Fibroblast of lung (primary cell): ENCODE results near the gene C7orf33.

Source experiments
- EZH2 ChIP-seq: IDR thresholded peaks from 2 replicates; pipeline ENCODE4 v1.5.1; 2012; ENCODE audit warnings: low read length, control low read depth, mild to moderate bottlenecking; ENCODE audit errors: missing control alignments
- TF ChIP-seq, protein P1 (sequence below), 2 donors: IDR thresholded peaks in 1 of 2; conservative IDR thresholded peaks in 1 of 2; 1 replicate in 1 of 2; 2 replicates in 1 of 2; pipeline ENCODE4 v1.5.1; 2011 to 2012; ENCODE audit warnings: low read length in 2 of 2, control low read depth in 1 of 2, inconsistent platforms in 1 of 2, low read depth in 1 of 2, mild to moderate bottlenecking in 1 of 2

DNA sequence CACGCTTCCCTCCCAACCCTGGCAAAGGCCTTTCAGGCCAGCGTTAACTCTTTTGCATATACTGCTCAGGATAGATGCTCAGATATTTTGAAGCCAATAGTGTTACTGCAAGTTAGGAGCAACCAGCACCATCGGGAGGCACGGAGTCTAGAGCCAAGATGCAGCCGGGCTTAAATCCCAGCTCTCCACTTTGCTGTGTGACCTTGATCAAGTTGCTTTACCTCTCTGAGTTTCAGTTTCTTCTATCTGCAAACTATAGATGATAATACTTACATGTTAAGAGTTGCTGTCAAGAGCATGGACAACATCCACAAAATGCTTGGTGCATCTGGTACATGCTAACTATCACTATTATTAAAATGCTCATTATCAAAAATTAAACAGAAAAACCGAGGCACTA lies 45.4 kb upstream of the C7orf33 start:
- TF ChIP-seq, protein P1, sequence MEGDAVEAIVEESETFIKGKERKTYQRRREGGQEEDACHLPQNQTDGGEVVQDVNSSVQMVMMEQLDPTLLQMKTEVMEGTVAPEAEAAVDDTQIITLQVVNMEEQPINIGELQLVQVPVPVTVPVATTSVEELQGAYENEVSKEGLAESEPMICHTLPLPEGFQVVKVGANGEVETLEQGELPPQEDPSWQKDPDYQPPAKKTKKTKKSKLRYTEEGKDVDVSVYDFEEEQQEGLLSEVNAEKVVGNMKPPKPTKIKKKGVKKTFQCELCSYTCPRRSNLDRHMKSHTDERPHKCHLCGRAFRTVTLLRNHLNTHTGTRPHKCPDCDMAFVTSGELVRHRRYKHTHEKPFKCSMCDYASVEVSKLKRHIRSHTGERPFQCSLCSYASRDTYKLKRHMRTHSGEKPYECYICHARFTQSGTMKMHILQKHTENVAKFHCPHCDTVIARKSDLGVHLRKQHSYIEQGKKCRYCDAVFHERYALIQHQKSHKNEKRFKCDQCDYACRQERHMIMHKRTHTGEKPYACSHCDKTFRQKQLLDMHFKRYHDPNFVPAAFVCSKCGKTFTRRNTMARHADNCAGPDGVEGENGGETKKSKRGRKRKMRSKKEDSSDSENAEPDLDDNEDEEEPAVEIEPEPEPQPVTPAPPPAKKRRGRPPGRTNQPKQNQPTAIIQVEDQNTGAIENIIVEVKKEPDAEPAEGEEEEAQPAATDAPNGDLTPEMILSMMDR (conservative IDR thresholded peaks at IDR 0.05 in 1 of 2, IDR thresholded peaks at IDR 0.05 in 1 of 2; ENCODE audit: low read depth in 1 of 2, low read length in 2 of 2): no peak
- TF ChIP-seq EZH2: no peak
